A549 treated with DMSO at 1 μM for 4 hours (cell line): Measurements from ENCODE around the gene CMPK2. TPM values are rescaled to one million over a fixed set of nuclear protein-coding genes. Genes with fewer than 3 reads are reported as not detected.

Source experiments
- total RNA-seq: library from RNA; stranded (reverse); fragments of 200-300 nt; extraction: Qiagen RNA extraction; gene quantifications from 5 replicates; pipeline ENCODE4 v1.2.3, GENCODE V29; 2022; ENCODE audit warnings: low read depth

The CMPK2 gene, protein sequence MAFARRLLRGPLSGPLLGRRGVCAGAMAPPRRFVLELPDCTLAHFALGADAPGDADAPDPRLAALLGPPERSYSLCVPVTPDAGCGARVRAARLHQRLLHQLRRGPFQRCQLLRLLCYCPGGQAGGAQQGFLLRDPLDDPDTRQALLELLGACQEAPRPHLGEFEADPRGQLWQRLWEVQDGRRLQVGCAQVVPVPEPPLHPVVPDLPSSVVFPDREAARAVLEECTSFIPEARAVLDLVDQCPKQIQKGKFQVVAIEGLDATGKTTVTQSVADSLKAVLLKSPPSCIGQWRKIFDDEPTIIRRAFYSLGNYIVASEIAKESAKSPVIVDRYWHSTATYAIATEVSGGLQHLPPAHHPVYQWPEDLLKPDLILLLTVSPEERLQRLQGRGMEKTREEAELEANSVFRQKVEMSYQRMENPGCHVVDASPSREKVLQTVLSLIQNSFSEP
- 0.87 to 1.6 TPM (median 1.1 TPM) in 5 replicates for total RNA-seq

DNA sequence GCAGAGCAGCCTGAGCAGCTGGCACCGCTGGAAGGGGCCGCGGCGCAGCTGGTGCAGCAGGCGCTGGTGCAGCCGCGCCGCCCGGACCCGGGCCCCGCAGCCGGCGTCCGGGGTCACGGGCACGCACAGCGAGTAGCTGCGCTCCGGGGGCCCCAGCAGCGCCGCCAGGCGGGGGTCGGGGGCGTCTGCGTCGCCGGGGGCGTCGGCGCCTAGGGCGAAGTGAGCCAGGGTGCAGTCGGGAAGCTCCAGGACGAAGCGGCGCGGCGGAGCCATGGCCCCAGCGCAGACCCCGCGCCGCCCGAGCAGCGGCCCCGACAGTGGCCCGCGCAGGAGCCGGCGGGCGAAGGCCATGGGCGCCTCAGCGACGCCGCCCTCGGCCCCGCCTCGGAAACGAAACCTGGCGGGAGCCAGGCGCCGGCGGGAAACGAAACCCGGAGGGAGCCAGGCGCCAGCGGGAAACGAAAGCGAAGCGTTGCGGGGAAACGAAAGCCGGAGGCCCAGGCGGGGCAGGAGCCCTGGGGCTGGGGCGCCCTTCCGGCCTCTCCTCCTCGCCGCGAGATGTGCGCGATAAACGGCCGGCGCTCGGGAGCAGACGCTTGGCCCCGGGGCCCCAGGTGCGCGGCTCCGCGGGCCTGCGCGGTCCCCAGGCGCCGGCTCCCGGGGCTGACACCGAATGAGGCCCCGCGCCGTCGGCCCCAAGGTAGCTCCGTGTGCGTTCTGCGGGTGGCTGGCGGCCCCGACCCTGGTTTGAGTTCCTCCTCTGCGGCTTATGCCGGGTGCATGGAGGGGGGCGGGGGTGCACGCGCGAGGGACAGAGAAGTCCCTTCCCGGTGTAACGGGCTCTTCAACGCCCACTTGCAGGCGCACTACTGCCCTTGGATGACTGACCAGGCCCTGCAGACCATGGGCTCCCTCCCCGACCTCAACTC, at the start of gene CMPK2:
CMPK2 (minus strand) TSS at position 562 of the 929 bp plus-strand sequence; CDS start at position 351, 211 bp downstream.

DNA sequence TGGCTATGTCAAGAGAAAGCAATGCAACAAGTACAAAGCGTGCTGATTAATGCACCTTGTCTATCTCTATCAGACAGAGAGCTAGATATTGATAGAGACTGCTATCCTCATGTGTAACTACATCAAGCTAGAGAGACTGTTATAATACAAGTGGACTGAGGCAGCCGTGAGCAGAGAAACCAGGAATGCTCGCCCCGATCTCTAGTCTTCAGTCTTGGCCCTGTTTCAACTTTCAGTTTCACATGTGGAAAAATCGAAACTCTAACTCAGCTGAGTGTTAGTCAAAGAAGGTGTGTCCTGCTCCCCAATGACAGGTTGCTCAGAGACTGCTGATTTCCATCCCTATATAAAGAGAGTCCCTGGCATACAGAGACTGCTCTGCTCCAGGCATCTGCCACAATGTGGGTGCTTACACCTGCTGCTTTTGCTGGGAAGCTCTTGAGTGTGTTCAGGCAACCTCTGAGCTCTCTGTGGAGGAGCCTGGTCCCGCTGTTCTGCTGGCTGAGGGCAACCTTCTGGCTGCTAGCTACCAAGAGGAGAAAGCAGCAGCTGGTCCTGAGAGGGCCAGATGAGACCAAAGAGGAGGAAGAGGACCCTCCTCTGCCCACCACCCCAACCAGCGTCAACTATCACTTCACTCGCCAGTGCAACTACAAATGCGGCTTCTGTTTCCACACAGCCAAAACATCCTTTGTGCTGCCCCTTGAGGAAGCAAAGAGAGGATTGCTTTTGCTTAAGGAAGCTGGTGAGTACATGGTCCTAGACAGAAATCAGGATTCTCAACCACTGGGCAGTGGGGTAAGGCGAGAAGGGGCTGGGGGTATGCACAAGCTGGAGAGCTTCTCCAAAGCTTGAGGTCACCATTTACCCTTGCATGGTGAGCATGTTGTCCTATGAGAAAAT, 11.9 kb upstream of the CMPK2 start, which contains the start of gene RSAD2:
RSAD2 (plus strand) TSS at position 376 of the 903 bp plus-strand sequence; CDS start at position 400, 24 bp downstream.

Other genes with a start within 250 kb of the CMPK2 start
- gene RSAD2, start 11.9 kb upstream of the CMPK2 start, total RNA-seq, result 0.15 to 0.62 TPM (median 0.34 TPM) in 5 replicates
- 6.2 to 8.8 TPM (median 8.0 TPM) in 5 replicates for gene RNF144A, start 51.5 kb upstream of the CMPK2 start, total RNA-seq